GM12873 (cell line): ENCODE measurements around the gene PIK3AP1.

ENCODE experiments used
- CTCF ChIP-seq: IDR thresholded peaks from 2 replicates; pipeline ENCODE4 v1.5.1; 2012; ENCODE audit warnings: low read depth, mild to moderate bottlenecking, moderate library complexity, low read length, control low read depth; ENCODE audit not compliant: insufficient read depth; ENCODE audit errors: missing control alignments

Gene PIK3AP1

GRCh38 chr10:96663797-96664196 lies 56.5 kb downstream of the PIK3AP1 start:
- TF ChIP-seq CTCF, result no peak

- TF ChIP-seq CTCF, result no peak
These were observed 58.7 kb downstream of the PIK3AP1 start for GRCh38 chr10:96661632-96662031.

- TF ChIP-seq CTCF, result no peak
These were observed 60.0 kb downstream of the PIK3AP1 start for GRCh38 chr10:96660297-96660696.

DNA sequence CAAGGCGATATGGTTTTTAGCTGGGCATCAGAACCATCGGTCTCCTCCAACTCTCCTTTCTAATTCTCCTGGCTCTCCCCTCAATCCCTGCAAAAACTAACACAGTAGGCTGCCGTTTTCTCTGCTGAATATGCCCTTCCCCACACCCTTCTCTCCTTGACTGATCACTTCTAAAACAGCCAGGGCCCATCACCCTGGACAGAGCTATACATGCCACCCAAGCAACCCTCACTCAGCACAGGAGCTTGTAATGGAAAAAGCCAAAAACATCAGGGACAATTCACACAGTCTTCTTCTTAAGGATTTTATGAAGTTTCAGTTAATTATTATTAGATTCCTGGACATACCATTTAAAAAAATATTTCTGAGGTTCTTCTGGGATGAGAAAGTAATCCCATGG lies 61.5 kb downstream of the PIK3AP1 start:
- TF ChIP-seq CTCF, result no peak

DNA sequence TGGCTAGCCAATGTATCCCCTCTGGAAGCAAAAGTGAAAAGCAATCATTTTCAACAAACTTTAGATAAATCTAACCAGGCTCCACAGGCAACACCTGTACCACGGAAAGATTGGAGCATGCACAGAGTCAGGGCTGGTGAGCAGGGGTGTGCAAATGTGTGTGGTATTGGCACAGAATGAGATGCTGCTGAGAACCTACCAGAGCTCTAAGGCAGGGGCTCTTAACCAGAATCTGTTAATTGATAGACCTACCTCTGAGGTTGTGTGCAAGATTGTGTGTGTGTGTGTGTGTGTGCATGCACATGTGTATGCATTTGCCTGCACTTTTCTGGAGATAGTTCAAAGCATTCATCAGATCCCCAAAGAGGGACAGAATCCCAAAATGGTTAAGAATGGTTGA lies 62.9 kb downstream of the PIK3AP1 start:
- TF ChIP-seq CTCF, result no peak

DNA sequence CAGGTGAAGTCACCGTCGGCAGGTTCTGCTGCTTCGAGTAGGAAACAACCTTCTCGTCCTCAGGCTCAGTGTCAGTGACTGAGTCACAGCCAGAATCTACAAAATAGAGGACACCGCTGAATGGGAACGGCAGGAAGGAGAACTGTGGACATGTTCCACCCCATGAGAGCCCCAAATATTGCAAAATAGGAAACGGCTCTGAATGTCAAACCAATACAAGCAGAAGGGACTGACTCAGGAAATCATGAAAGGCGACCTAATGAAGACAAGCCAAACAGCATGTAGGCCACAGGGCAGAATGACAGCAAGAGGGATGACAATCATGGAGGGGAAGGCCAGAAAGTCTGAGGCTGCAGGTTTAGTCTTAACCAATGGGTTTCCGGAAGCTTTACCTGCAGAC lies 63.5 kb downstream of the PIK3AP1 start:
- TF ChIP-seq CTCF, result no peak

GRCh38 chr10:96656198-96656577 lies 64.1 kb downstream of the PIK3AP1 start:
- TF ChIP-seq CTCF, result no peak
